ENCODE measurements around the gene XAB2. TPM values are rescaled to one million over a fixed set of nuclear protein-coding genes. Genes with fewer than 3 reads are reported as not detected.

XAB2 gene
- total and polyA plus RNA-seq, 2 donors (not counting 1 experiment from before 2014, with no cell fraction given) = 62.7 to 93.8 TPM

GRCh38 chr19:7607874-7608560 is 21.3 kb downstream of the XAB2 start:
- Histone ChIP-seq H3K9me3 (ENCODE audit: control extremely low read depth in 1 of 3, control insufficient read depth in 2 of 3, insufficient read depth in 1 of 3, low read length in 2 of 3) (peaks cover 0 to 12% (median 0%) of the 10 kb centered on the region in 3 donors), H4K20me1 (ENCODE audit: control insufficient read depth, insufficient read depth, low read length, poor library complexity, severe bottlenecking) (no peaks in the 10 kb centered on the region), H3K9ac (ENCODE audit: low read length) (no peak overlapping the region), H3K4me2 (replicated peaks; ENCODE audit: low read depth, low read length, poor library complexity, severe bottlenecking) (no peak overlapping the region), H3K36me3 (replicated peaks in 1 of 2; ENCODE audit: control extremely low read depth in 1 of 2, control insufficient read depth in 1 of 2, extremely low read depth in 1 of 2, insufficient read depth in 2 of 2, low read length in 1 of 2) (no peaks in the 10 kb centered on the region), H2AFZ (ENCODE audit: insufficient read depth, low read depth, low read length, poor library complexity, severe bottlenecking) (no peak overlapping the region), H3K4me1 (ENCODE audit: control insufficient read depth in 2 of 2, insufficient read depth in 2 of 2, low read length in 2 of 2) (no peaks in the 10 kb centered on the region), H3K79me2 (ENCODE audit: control insufficient read depth, insufficient read depth, low read length) (no peaks in the 10 kb centered on the region), H3K4me3 (ENCODE audit: control extremely low read depth in 1 of 5, extremely low read depth in 1 of 5, insufficient read depth in 1 of 5, low read depth in 2 of 5, low read length in 4 of 5) (no peak overlapping the region), H3K27me3 (replicated peaks in 1 of 4; ENCODE audit: control extremely low read depth in 1 of 4, control insufficient read depth in 3 of 4, insufficient read depth in 4 of 4, low read length in 3 of 4) (peaks cover 0 to 19% (median 0%) of the 10 kb centered on the region in 4 experiments), H3K27ac (ENCODE audit: low read length in 2 of 2) (no peak overlapping the region)
- WGBS (ENCODE audit: insufficient coverage) = over 99% methylated on average over 17 of the region's 25 CpGs
- no peak for DNase-seq
- intact Hi-C loops (cut with micrococcal nuclease) = no loop called here
- H3K27ac Mint-ChIP-seq = no peak overlapping the region
- H3K4me1 Mint-ChIP-seq = no peaks in the 10 kb centered on the region
- no peaks in the 10 kb centered on the region for H3K9me3 Mint-ChIP-seq (ENCODE audit: insufficient read depth)
- no peak for ATAC-seq (ENCODE audit: low read depth)
- TF ChIP-seq EZH2 (IDR thresholded peaks at IDR 0.05; ENCODE audit: borderline replicate concordance, insufficient read depth, low read depth, low read length, poor library complexity, severe bottlenecking) = no peak
- TF ChIP-seq, protein P1, sequence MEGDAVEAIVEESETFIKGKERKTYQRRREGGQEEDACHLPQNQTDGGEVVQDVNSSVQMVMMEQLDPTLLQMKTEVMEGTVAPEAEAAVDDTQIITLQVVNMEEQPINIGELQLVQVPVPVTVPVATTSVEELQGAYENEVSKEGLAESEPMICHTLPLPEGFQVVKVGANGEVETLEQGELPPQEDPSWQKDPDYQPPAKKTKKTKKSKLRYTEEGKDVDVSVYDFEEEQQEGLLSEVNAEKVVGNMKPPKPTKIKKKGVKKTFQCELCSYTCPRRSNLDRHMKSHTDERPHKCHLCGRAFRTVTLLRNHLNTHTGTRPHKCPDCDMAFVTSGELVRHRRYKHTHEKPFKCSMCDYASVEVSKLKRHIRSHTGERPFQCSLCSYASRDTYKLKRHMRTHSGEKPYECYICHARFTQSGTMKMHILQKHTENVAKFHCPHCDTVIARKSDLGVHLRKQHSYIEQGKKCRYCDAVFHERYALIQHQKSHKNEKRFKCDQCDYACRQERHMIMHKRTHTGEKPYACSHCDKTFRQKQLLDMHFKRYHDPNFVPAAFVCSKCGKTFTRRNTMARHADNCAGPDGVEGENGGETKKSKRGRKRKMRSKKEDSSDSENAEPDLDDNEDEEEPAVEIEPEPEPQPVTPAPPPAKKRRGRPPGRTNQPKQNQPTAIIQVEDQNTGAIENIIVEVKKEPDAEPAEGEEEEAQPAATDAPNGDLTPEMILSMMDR (IDR thresholded peaks at IDR 0.05) = no peak
- peaks cover 9% of the 10 kb centered on the region for H3K27me3 Mint-ChIP-seq
- CTCF ChIA-PET = no interaction called here
- POLR2A ChIA-PET = no interaction called here
- H3K4me3 Mint-ChIP-seq = no peak overlapping the region

DNA sequence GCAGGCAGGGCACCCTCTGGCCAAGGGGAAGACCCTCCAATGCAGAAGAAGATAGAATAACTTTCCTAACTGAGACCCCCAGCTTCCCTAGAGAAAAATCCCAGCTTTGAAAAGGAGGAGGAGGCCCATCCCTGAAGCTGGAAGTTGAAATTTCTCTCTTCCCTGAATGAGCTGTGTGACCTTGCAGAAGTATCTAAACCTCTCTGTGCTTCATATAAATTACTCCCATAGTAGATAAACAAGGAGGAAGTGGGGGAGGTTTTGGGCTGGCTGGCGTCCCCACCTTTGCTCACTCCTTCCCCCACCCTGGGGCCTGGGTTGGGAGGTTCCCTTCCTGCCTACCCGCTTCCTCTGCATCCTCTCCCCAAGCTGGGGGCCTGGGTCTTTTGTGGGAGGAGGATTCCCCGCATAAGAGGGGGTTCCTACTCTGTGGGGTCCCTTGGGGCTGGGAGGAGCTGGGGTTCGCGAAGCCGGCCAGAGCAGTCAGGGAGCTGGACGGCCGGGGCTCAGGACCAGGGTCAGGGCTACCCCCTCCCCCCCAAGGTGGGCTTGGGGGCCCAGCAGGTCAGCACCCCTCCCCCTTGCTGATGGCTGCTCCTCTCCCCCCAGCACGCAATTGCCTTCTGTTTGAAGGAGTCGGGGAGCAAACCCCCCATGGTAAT is 22.0 kb downstream of the XAB2 start:
- no peaks in the 10 kb centered on the region for H3K4me1 ChIP-seq (ENCODE audit: control insufficient read depth in 2 of 2, insufficient read depth in 2 of 2, low read length in 2 of 2)
- peaks cover 0 to 12% (median 0%) of the 10 kb centered on the region in 3 donors for H3K9me3 ChIP-seq (ENCODE audit: control extremely low read depth in 1 of 3, control insufficient read depth in 2 of 3, insufficient read depth in 1 of 3, low read length in 2 of 3)
- Mint-ChIP-seq H3K4me1 (no peaks in the 10 kb centered on the region), H3K27me3 (peaks cover 9% of the 10 kb centered on the region), H3K27ac (no peak overlapping the region), H3K4me3 (no peak overlapping the region), H3K9me3 (ENCODE audit: insufficient read depth) (no peaks in the 10 kb centered on the region)
- no peaks in the 10 kb centered on the region for H4K20me1 ChIP-seq (ENCODE audit: control insufficient read depth, insufficient read depth, low read length, poor library complexity, severe bottlenecking)
- H3K27me3 ChIP-seq (replicated peaks in 1 of 4; ENCODE audit: control extremely low read depth in 1 of 4, control insufficient read depth in 3 of 4, insufficient read depth in 4 of 4, low read length in 3 of 4) = peaks cover 0 to 23% (median 0%) of the 10 kb centered on the region in 4 experiments
- TF ChIP-seq EZH2 (IDR thresholded peaks at IDR 0.05; ENCODE audit: borderline replicate concordance, insufficient read depth, low read depth, low read length, poor library complexity, severe bottlenecking) = no peak
- no peak overlapping the region for H3K4me2 ChIP-seq (replicated peaks; ENCODE audit: low read depth, low read length, poor library complexity, severe bottlenecking)
- no peak overlapping the region for H3K27ac ChIP-seq (ENCODE audit: low read length in 2 of 2)
- ATAC-seq (ENCODE audit: low read depth) = no peak
- 100% methylated on average over 5 of the region's 10 CpGs for WGBS (ENCODE audit: insufficient coverage)
- ChIA-PET CTCF (no interaction called here), POLR2A (no interaction called here)
- DNase-seq = no peak
- no peak overlapping the region for H3K9ac ChIP-seq (ENCODE audit: low read length)
- no peak overlapping the region for H2AFZ ChIP-seq (ENCODE audit: insufficient read depth, low read depth, low read length, poor library complexity, severe bottlenecking)
- no peaks in the 10 kb centered on the region for H3K79me2 ChIP-seq (ENCODE audit: control insufficient read depth, insufficient read depth, low read length)
- H3K4me3 ChIP-seq (ENCODE audit: control extremely low read depth in 1 of 5, extremely low read depth in 1 of 5, insufficient read depth in 1 of 5, low read depth in 2 of 5, low read length in 4 of 5) = no peak overlapping the region
- intact Hi-C loops (cut with micrococcal nuclease) = no loop called here
- H3K36me3 ChIP-seq (replicated peaks in 1 of 2; ENCODE audit: control extremely low read depth in 1 of 2, control insufficient read depth in 1 of 2, extremely low read depth in 1 of 2, insufficient read depth in 2 of 2, low read length in 1 of 2) = no peaks in the 10 kb centered on the region

All from B cell (primary cell).